Suppressor macrophage (primary cell): ENCODE results near the gene EMC10.

Source experiments
- DNase-seq, 4 experiments: peaks; one replicate each; pipeline ENCODE4 v3.0.0-alpha.2; 2020 to 2022

Gene EMC10

GRCh38 chr19:50479761-50480251 is 3.5 kb downstream of the EMC10 start:
- DNase-seq: no peak

GRCh38 chr19:50480281-50481111 is 4.2 kb downstream of the EMC10 start:
- no peak for DNase-seq

- no peak for DNase-seq
Observed at GRCh38 chr19:50481351-50482149, 5.2 kb downstream of the EMC10 start.

GRCh38 chr19:50482271-50482855 is 6.1 kb downstream of the EMC10 start:
- no peak for DNase-seq

- DNase-seq: no peak
Observed at GRCh38 chr19:50482916-50483315, 6.6 kb downstream of the EMC10 start.

- DNase-seq: no peak
Observed at GRCh38 chr19:50485284-50485955, 9.1 kb downstream of the EMC10 start.

- DNase-seq: peak; percentile 44 to 67 (median 47)
Observed at GRCh38 chr19:50486823-50487515, 10.7 kb downstream of the EMC10 start.

GRCh38 chr19:50488389-50489194 is 12.3 kb downstream of the EMC10 start:
- DNase-seq: peak; percentile 43 to 56 (median 44)

GRCh38 chr19:50489461-50490011 is 13.2 kb downstream of the EMC10 start:
- peak in 3 of 4 experiments; percentile 35 to 47 (median 47) for DNase-seq

- no peak for DNase-seq
Observed at GRCh38 chr19:50490411-50490811, 14.1 kb downstream of the EMC10 start.

- DNase-seq: no peak
Observed at GRCh38 chr19:50490991-50491472, 14.7 kb downstream of the EMC10 start.

- peak in 2 of 4 experiments; percentile 40 to 41 for DNase-seq
Observed at GRCh38 chr19:50492303-50493052, 16.2 kb downstream of the EMC10 start.

GRCh38 chr19:50493171-50493570 is 16.9 kb downstream of the EMC10 start:
- DNase-seq: no peak

GRCh38 chr19:50494186-50495019 is 18.1 kb downstream of the EMC10 start:
- no peak for DNase-seq

GRCh38 chr19:50495020-50495531 is 18.8 kb downstream of the EMC10 start:
- no peak for DNase-seq

GRCh38 chr19:50496189-50497021 is 20.1 kb downstream of the EMC10 start:
- no peak for DNase-seq

GRCh38 chr19:50497022-50497405 is 20.7 kb downstream of the EMC10 start:
- DNase-seq: no peak
